Mucosa of rectum (tissue), 2 donors: Measurements from ENCODE around the gene MYMK.

ENCODE experiments used
- H3K27ac ChIP-seq, 2 donors: one replicate each; pipeline ENCODE4 v1.7.0; 2013; ENCODE audit warnings: inconsistent platforms in 2 of 2, low read depth in 2 of 2, low read length in 2 of 2
- H3K27me3 ChIP-seq, 2 donors: one replicate each; pipeline ENCODE4 v1.7.0; 2013; ENCODE audit warnings: low read length in 2 of 2; ENCODE audit not compliant: control insufficient read depth in 2 of 2, insufficient read depth in 2 of 2
- H3K36me3 ChIP-seq, 2 donors: one replicate each; pipeline ENCODE4 v1.7.0; 2013; ENCODE audit warnings: low read length in 2 of 2; ENCODE audit not compliant: control insufficient read depth in 2 of 2, insufficient read depth in 2 of 2
- H3K4me1 ChIP-seq, 2 donors: one replicate each; pipeline ENCODE4 v1.7.0; 2013; ENCODE audit warnings: low read length in 2 of 2, mild to moderate bottlenecking in 1 of 2; ENCODE audit not compliant: control insufficient read depth in 2 of 2, insufficient read depth in 2 of 2
- H3K4me3 ChIP-seq, 2 donors: one replicate each; pipeline ENCODE4 v1.7.0; 2013; ENCODE audit warnings: low read length in 2 of 2
- H3K9ac ChIP-seq, 2 donors: one replicate each; pipeline ENCODE4 v1.7.0; 2013; ENCODE audit warnings: low read length in 2 of 2, low read depth in 1 of 2, mild to moderate bottlenecking in 1 of 2
- H3K9me3 ChIP-seq, 2 donors: one replicate each; pipeline ENCODE4 v1.7.0; 2013; ENCODE audit warnings: low read length in 2 of 2; ENCODE audit not compliant: control insufficient read depth in 2 of 2
- donor health status: healthy.
- donor health status: Normal muscosa, but diverticular disease.

The MYMK gene

GRCh38 chr9:133524679-133525228 is at the start of gene MYMK:
Gene MYMK (minus strand): TSS chr9:133524959. CDS start chr9:133524844, 115 bp downstream.
- Histone ChIP-seq H3K27me3 (peaks cover 7 to 9% of the 10 kb centered on the region in 2 donors), H3K9ac (no peak within 1 kb of the TSS), H3K4me3 (no peak within 1 kb of the TSS), H3K4me1 (peaks cover 7 to 9% of the 10 kb centered on the region in 2 donors), H3K27ac (no peak within 1 kb of the TSS), H3K9me3 (no peaks in the 10 kb centered on the region), H3K36me3 (no peaks in the 10 kb centered on the region)

DNA sequence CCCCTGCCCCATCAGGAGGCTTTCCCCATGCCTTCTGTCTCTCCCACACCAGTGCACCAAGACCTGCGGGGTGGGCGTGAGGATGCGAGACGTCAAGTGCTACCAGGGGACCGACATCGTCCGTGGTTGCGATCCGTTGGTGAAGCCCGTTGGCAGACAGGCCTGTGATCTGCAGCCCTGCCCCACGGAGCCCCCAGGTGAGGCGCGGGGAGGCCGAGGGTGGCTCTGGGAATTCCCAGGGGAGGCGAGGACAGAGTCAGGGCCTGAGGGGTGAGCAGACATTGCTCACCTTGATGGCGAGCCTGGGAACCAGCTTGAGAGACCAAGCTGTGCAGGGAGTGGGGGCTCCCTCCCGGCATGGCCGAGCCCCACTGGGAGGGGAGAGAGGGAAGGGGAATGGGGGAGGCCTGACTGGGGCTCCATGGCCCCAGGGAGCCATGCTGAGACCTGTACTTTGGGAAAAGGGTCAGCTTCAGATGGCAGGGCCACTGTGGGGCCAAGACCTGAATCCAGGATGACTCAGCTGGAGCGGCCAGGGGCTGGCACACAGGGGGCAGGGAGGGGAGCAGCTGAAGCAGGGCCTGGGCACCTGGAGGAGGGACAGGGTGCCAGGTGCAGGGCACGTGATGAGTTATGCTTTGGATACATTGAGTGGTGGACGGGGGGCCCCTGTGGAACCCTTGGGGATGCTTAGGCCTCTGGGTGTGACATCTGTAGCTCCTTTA is 49.2 kb upstream of the MYMK start:
- Histone ChIP-seq H3K9ac (no peak overlapping the region), H3K27ac (no peak overlapping the region), H3K9me3 (no peaks in the 10 kb centered on the region), H3K27me3 (no peaks in the 10 kb centered on the region), H3K36me3 (no peaks in the 10 kb centered on the region), H3K4me3 (no peak overlapping the region), H3K4me1 (no peaks in the 10 kb centered on the region)

DNA sequence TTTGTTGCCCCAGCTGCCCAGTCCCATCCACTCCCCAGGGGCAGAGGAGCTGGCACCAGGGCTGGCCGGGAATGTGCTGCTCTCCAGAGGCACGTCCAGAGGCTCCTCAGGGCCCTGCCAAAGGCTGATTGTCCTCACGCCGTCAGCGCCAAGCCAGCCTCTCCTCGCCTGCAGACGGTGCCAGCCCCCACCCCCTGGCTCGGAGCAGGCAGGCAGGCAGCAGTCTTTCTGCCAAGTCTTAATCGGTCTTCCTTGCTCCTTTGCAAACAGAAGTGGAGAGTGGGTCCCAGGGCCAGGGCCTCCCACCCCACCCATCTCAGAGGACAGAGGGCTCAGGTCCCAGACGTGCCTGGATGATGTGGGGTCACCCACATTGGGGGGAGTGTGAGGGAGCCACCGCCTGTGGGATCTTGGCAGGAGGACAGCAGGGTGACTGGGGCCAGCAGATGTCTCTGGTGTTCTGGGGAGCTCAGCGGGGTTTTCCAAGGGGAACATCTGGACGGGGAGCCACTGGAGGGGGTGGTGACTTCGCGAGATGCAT is 48.1 kb upstream of the MYMK start:
- H3K4me3 ChIP-seq = no peak overlapping the region
- H3K9ac ChIP-seq = no peak overlapping the region
- no peak overlapping the region for H3K27ac ChIP-seq
- no peaks in the 10 kb centered on the region for H3K4me1 ChIP-seq
- H3K36me3 ChIP-seq = no peaks in the 10 kb centered on the region
- H3K27me3 ChIP-seq = no peaks in the 10 kb centered on the region
- no peaks in the 10 kb centered on the region for H3K9me3 ChIP-seq

DNA sequence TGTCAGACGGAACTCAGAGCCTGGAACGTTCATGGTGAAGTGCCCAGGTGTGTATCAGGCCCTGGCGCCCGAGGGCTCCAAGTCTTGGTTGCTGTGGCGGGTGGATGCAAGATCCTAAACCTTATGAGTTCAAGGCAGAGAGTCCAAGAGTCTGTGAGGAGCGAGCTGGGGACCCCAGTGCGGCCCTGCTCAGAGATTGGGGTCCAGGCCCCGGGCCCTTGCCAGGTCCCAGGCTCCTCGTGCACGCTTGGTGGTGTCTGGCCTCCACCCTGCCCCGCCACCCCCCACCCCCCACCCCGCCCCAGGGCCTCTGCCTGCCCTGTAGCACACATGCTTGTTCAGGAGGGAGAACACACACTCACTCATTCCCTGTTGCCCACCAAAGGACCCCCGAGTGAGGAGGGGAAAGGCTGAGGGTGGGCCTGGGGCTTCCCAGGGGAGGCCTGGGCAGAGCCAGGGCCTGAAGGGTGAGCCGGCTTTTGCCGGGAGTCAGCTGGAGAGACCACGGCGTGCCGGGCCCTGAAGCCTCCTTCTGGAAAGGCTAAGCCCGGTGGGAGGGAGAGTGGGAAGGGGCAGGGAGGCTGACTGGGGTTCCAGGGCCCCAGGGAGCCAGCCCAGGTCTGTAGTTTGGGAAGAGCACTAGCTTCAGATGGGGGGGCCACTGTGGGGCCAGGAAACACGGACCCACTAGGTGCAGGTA is 47.3 kb upstream of the MYMK start:
- H3K27me3 ChIP-seq = no peaks in the 10 kb centered on the region
- no peak overlapping the region for H3K27ac ChIP-seq
- no peaks in the 10 kb centered on the region for H3K9me3 ChIP-seq
- H3K4me3 ChIP-seq = no peak overlapping the region
- H3K4me1 ChIP-seq = no peaks in the 10 kb centered on the region
- H3K36me3 ChIP-seq = no peaks in the 10 kb centered on the region
- H3K9ac ChIP-seq = no peak overlapping the region

GRCh38 chr9:133571391-133571890 is 46.7 kb upstream of the MYMK start:
- no peak overlapping the region for H3K4me3 ChIP-seq
- H3K27ac ChIP-seq = no peak overlapping the region
- no peaks in the 10 kb centered on the region for H3K36me3 ChIP-seq
- no peaks in the 10 kb centered on the region for H3K9me3 ChIP-seq
- no peak overlapping the region for H3K9ac ChIP-seq
- H3K4me1 ChIP-seq = no peaks in the 10 kb centered on the region
- H3K27me3 ChIP-seq = no peaks in the 10 kb centered on the region

- no peaks in the 10 kb centered on the region for H3K4me1 ChIP-seq
- no peak overlapping the region for H3K4me3 ChIP-seq
- H3K36me3 ChIP-seq = no peaks in the 10 kb centered on the region
- H3K27me3 ChIP-seq = no peaks in the 10 kb centered on the region
- no peaks in the 10 kb centered on the region for H3K9me3 ChIP-seq
- no peak overlapping the region for H3K9ac ChIP-seq
- no peak overlapping the region for H3K27ac ChIP-seq
Measured at GRCh38 chr9:133570691-133571080, 45.9 kb upstream of the MYMK start.

DNA sequence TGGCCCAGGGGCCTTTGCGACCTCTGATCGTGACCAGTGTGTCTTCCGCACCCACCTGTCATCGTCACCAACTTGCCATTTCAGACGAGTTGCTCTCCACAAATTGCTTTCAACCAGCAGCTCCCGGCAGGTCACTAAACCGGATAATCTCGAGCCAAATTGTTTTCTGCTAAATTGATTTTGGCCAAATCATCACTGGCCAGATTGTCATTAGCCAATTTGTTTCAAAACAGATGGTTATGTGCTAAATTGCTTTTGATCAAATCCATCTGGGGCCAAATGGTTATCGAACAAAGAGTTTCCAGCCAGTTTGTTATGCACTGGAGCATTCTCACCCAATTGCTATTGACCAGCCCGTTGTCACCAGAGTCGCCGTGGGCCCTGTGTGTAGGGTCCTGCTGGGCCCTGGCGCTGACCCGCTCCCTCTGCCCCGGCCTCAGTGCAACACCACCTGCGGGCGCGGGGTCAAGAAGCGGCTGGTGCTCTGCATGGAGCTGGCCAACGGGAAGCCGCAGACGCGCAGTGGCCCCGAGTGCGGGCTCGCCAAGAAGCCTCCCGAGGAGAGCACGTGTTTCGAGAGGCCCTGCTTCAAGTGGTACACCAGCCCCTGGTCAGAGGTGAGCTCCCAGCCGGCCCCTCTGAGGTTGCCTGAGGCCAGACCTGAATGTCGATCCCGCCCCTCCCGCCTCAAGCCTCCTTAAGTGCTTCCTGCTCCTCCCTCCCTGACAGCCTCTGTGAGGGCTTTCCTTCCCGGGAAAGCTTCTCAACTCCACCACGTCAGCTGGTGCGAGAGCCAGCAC is 45.3 kb upstream of the MYMK start:
- Histone ChIP-seq H3K36me3 (no peaks in the 10 kb centered on the region), H3K27ac (no peak overlapping the region), H3K4me1 (no peaks in the 10 kb centered on the region), H3K9ac (no peak overlapping the region), H3K4me3 (no peak overlapping the region), H3K27me3 (no peaks in the 10 kb centered on the region), H3K9me3 (no peaks in the 10 kb centered on the region)

GRCh38 chr9:133569121-133569785 is 44.5 kb upstream of the MYMK start:
- no peaks in the 10 kb centered on the region for H3K27me3 ChIP-seq
- H3K4me3 ChIP-seq = no peak overlapping the region
- no peaks in the 10 kb centered on the region for H3K36me3 ChIP-seq
- H3K27ac ChIP-seq = no peak overlapping the region
- H3K4me1 ChIP-seq = peaks cover 0 to 2% of the 10 kb centered on the region in 2 donors
- no peak overlapping the region for H3K9ac ChIP-seq
- H3K9me3 ChIP-seq = no peaks in the 10 kb centered on the region

- no peak overlapping the region for H3K4me3 ChIP-seq
- no peaks in the 10 kb centered on the region for H3K36me3 ChIP-seq
- no peak overlapping the region for H3K27ac ChIP-seq
- H3K27me3 ChIP-seq = no peaks in the 10 kb centered on the region
- no peak overlapping the region for H3K9ac ChIP-seq
- peaks cover 4 to 5% of the 10 kb centered on the region in 2 donors for H3K4me1 ChIP-seq
- no peaks in the 10 kb centered on the region for H3K9me3 ChIP-seq
Measured at GRCh38 chr9:133568186-133568585, 43.4 kb upstream of the MYMK start.
